Activated CD8-positive, alpha-beta memory T cell treated with anti-CD3 and anti-CD28 coated beads, Interleukin-2, amount 50 U/mL, for 4 hours (primary cell): ENCODE data around the gene ABO.
"Not testable (repeated sequence)": the region's sequence is repeated elsewhere in the genome, so short reads cannot be mapped to it uniquely, and the experiment has no call there.

Source experiments
- DNase-seq: peaks from one replicate; pipeline ENCODE4 v3.0.0-alpha.2; 2020

ABO gene

DNA sequence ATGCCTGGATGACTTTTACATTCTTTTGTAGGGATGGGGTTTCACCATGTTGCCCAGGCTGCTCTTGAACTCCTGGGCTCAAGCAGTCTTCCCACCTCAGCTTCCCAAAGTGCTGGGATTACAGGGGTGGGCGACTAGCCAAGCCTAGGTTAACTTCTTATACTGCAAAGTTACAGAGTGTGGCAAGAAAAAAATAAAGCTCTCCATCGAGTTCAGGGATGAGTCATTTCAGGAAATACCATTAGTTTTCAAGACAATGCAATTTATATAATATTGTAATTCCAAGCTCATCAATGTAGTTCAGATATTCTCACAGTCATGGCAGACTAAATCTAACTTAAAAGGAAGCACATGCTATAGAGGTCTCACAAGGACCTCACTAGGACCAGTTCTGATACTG, 11.5 kb upstream of the ABO start:
- DNase-seq = no peak

DNA sequence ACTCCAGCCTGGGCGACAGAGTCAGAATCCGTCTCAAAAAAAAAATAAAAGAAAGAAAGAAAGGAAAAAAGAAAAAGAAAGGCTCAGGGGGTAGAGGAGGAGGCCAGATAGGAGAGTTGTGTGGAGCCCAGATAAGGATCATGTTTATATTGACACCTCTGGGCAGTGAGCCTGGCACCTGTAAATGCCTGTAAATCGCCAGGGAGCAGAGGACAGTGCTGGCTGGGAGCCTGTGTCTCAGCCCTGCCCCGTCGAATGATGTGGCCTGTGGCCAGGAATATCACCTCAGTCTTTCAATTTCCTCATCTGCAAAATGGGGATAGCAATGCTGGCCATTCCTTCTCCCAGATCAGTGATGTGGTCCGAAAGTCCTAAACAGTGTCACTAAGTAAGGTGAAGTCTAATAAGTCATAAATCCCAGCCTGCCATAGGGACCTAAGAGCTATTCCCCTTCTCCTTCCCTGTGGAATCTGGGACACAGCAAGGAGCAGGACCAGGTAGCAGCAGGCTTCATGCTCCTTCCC, 10.3 kb upstream of the ABO start:
- DNase-seq = no peak

- no peak for DNase-seq
Observed at GRCh38 chr9:133284362-133284761, 9.4 kb upstream of the ABO start.

GRCh38 chr9:133283255-133284032, 8.4 kb upstream of the ABO start:
- DNase-seq = not testable (repeated sequence)

GRCh38 chr9:133282464-133283238, 7.7 kb upstream of the ABO start:
- no peak for DNase-seq

DNA sequence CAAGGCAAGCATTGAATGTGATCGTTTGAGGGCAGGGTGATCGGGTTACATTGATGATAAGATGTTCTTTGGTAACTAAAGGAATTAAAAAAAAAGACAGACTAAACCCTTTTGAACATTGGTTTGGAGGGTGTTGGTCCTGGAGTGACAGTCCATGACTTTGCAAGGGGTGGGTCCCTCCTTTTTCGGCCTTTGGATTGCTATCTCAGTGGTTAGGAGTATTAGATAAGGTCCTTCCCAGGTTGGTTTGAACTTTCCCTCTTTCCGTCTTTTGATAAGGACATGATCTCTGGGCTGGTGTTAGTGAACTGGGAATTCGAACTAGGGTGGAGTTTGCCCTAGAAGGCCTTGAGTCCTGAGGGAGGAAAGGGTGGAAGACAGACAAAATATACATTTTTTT, 5.4 kb upstream of the ABO start:
- DNase-seq = no peak

GRCh38 chr9:133278161-133279114, 3.4 kb upstream of the ABO start:
- no peak for DNase-seq

- no peak for DNase-seq
Observed at GRCh38 chr9:133277467-133277866, 2.5 kb upstream of the ABO start.

GRCh38 chr9:133276923-133277322, 1.9 kb upstream of the ABO start:
- no peak for DNase-seq

GRCh38 chr9:133276001-133276884, 1.2 kb upstream of the ABO start:
- DNase-seq = no peak

- DNase-seq = no peak
Observed at GRCh38 chr9:133274236-133275104, 531 bp downstream of the ABO start.

GRCh38 chr9:133273819-133274218, 1.2 kb downstream of the ABO start:
- no peak for DNase-seq

DNA sequence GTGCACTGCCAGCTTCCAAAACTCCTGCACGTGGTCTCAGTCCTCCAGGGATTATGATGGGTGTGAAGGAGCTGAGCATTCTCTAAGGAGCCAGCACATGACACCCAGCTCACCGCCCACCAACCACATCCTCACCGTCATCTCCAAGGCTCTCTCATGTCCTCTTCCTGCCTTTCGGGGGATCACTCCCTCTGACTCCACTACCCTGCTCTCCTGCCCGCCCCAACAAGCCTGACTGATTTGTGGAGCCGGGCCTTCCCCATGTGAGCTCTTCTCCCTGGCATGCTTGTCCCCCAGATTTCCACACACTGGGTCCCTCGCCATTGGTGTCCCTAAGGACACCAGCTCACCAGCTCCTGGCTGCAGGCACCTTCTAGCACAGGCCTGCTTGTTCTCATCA, 1.9 kb downstream of the ABO start:
- DNase-seq = no peak

DNA sequence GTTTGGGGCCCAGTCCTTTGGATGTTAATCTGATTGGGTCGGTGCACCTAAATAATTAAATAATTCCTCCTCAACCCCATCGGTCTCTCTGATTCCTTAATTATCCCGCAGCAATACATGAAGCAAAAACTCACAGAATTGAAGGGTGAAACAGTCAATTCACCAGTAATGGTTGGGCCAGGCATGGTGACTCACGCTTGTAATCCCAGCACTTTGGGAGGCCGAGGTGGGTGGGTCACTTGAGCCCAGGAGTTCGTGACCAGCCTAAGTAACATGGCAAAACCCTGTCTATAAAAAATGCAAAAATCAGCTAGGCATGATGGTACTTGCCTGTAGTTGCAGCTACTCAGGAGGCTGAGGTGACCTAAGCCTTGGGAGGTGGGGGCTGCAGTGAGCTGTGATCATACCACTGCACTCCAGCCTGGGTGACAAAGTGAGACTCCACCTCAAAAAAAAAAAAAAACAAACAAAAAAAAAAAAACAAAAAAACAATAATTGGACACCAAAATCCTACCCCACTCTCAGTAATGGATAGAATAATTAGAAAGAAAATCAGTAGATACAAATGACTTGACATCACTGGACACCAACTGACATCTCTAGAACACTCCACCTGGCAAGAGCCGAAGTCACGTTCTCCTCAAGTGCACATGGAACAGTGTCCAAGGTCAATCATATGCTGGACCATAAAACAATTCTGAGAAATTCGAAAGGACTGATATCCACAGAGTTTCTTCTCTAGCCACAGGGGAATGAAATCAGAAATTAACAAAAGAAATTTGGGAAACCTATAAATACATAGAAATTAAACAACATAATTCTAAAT, 5.3 kb downstream of the ABO start:
- no peak for DNase-seq

GRCh38 chr9:133269136-133269535, 5.9 kb downstream of the ABO start:
- DNase-seq = not testable (repeated sequence)

- no peak for DNase-seq
Observed at GRCh38 chr9:133268335-133269056, 6.5 kb downstream of the ABO start.

DNA sequence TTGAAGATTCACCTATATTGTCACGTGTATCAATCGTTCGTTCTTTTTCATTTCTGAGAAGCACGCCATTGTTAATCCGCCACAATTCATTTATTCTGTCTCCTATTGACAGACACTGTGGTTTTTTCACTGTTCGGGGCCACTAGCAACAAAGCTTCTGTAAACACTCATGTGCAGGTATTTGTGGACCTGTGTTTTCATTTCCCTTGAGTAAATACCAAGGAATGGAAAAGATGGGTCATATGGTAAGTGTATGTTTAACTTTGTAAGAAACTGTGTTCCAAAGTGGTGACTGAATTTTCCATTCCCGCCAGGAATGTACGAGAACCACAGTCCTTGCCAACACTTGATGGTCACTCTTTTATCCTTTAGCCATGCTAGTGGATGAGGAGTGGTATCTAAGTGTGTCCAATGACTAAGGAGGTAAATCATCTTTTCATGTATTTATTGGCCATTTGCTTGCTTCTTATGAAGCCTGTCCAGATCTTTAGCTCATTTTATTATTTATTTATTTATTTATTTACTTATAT, 10.7 kb downstream of the ABO start:
- DNase-seq = no peak

- DNase-seq = no peak
Observed at GRCh38 chr9:133263557-133263956, 11.4 kb downstream of the ABO start.

DNA sequence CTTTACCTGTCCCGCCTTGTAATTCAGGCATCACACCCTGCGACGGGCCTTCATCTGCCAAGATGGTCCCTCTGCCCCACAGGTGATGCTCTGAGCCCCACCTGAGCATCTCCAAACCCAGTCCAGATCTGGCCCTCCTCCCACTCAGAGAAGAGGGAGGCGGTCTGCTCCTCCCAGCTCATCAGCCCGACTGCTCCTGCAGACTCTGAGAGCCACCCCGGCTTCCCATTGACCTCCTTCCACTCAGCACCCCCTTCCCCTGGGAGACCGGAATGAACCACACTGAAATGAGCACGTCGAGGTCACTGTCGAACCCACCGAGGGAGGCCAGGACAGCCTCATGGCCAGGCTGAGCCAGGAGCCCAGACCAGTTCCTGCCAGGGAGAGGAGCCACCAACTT, 12.8 kb downstream of the ABO start:
- DNase-seq = no peak
